ENCODE results near the gene ZNF311.
"Not testable (repeated sequence)": the region's sequence is repeated elsewhere in the genome, so short reads cannot be mapped to it uniquely, and the experiment has no call there.

Gene ZNF311

GRCh38 chr6:28982476-28983266, 22.4 kb downstream of the ZNF311 start:
- DNase-seq, result peak; percentile 86

GRCh38 chr6:28981833-28982475, 23.2 kb downstream of the ZNF311 start:
- peak; percentile 89 for DNase-seq

GRCh38 chr6:28981431-28981832, 23.7 kb downstream of the ZNF311 start:
- DNase-seq, result peak; percentile 91

GRCh38 chr6:28980852-28981430, 24.2 kb downstream of the ZNF311 start:
- DNase-seq, result peak; percentile 94

GRCh38 chr6:28980137-28980851, 24.8 kb downstream of the ZNF311 start:
- no peak for DNase-seq

- no peak for DNase-seq
Measured at GRCh38 chr6:28979679-28980078, 25.4 kb downstream of the ZNF311 start.

GRCh38 chr6:28978959-28979561, 26.1 kb downstream of the ZNF311 start:
- no peak for DNase-seq

- DNase-seq, result no peak
Measured at GRCh38 chr6:28978133-28978491, 27.0 kb downstream of the ZNF311 start.

GRCh38 chr6:28977341-28978132, 27.6 kb downstream of the ZNF311 start:
- no peak for DNase-seq

- no peak for DNase-seq
Measured at GRCh38 chr6:28976677-28977076, 28.4 kb downstream of the ZNF311 start.

GRCh38 chr6:28974505-28974904, 30.6 kb downstream of the ZNF311 start:
- DNase-seq, result no peak

GRCh38 chr6:28970056-28970455, 35.1 kb downstream of the ZNF311 start:
- not testable (repeated sequence) for DNase-seq

- DNase-seq, result no peak
Measured at GRCh38 chr6:28969129-28969528, 36.0 kb downstream of the ZNF311 start.

GRCh38 chr6:28968476-28968875, 36.6 kb downstream of the ZNF311 start:
- DNase-seq, result no peak

GRCh38 chr6:28965706-28966105, 39.4 kb downstream of the ZNF311 start:
- no peak for DNase-seq

- no peak for DNase-seq
Measured at GRCh38 chr6:28960846-28961500, 44.1 kb downstream of the ZNF311 start.

GRCh38 chr6:28958561-28959243, 46.4 kb downstream of the ZNF311 start:
- DNase-seq, result not testable (repeated sequence)

GRCh38 chr6:28957795-28958314, 47.3 kb downstream of the ZNF311 start:
- DNase-seq, result not testable (repeated sequence)

- no peak for DNase-seq
Measured at GRCh38 chr6:28956331-28956730, 48.8 kb downstream of the ZNF311 start.

- peak; percentile 61 for DNase-seq
Measured at GRCh38 chr6:28953585-28954258, 51.4 kb downstream of the ZNF311 start.

Measured in NCI-H82 (cell line).